Fibroblast of pulmonary artery (primary cell): ENCODE data around the gene LARGE1.

ENCODE experiments used
- DNase-seq: peaks from one replicate; pipeline ENCODE4 v3.0.0-alpha.2; 2010; ENCODE audit warnings: low read depth
- H3K4me3 ChIP-seq: replicated peaks from 2 replicates; pipeline ENCODE4 v1.5.1; 2011; ENCODE audit warnings: low read depth, mild to moderate bottlenecking, control low read depth, low read length, moderate library complexity
- CTCF ChIP-seq: IDR thresholded peaks from 2 replicates; pipeline ENCODE4 v1.5.1; 2011; ENCODE audit warnings: mild to moderate bottlenecking, control low read depth, low read length, inconsistent platforms; ENCODE audit errors: missing control alignments

LARGE1 gene

GRCh38 chr22:33920197-33920540 lies at the start of gene LARGE1:
TSS of gene LARGE1 (minus strand) at chr22:33920476.
- no peak for TF ChIP-seq CTCF
- peak within 1 kb of the TSS; percentile 68 for H3K4me3 ChIP-seq
- peak; percentile 31 for DNase-seq

- no peak for DNase-seq
- no peak for TF ChIP-seq CTCF
Measured at GRCh38 chr22:33969045-33969444, 48.8 kb upstream of the LARGE1 start.

GRCh38 chr22:33964121-33964520 lies 43.8 kb upstream of the LARGE1 start:
- no peak for DNase-seq
- no peak for TF ChIP-seq CTCF
- no peak overlapping the region for H3K4me3 ChIP-seq

More at GRCh38 chr22:33969045-33969444, 48.8 kb upstream of the LARGE1 start:
- H3K4me3 ChIP-seq: no peak overlapping the region

- H3K4me3 ChIP-seq: no peak overlapping the region
- no peak for TF ChIP-seq CTCF
- DNase-seq: no peak
Measured at GRCh38 chr22:33962409-33962808, 42.1 kb upstream of the LARGE1 start.

- no peak for TF ChIP-seq CTCF
- no peak overlapping the region for H3K4me3 ChIP-seq
- no peak for DNase-seq
Measured at GRCh38 chr22:33958741-33959140, 38.5 kb upstream of the LARGE1 start.

GRCh38 chr22:33957086-33957485 lies 36.8 kb upstream of the LARGE1 start:
- no peak for DNase-seq
- TF ChIP-seq CTCF: no peak
- H3K4me3 ChIP-seq: no peak overlapping the region

- TF ChIP-seq CTCF: no peak
- no peak overlapping the region for H3K4me3 ChIP-seq
- no peak for DNase-seq
Measured at GRCh38 chr22:33952776-33953175, 32.5 kb upstream of the LARGE1 start.
